SK-N-SH (cell line): ENCODE data around the gene RAVER1. TPM values are rescaled to one million over a fixed set of nuclear protein-coding genes. Genes with fewer than 3 reads are reported as not detected.

Source experiments
- CTCF ChIA-PET: fragments of 300-600, 350-600 bp; formaldehyde crosslinking; extraction: SDS; loops from one replicate; lab custom pipeline; 2021; lab: Yijun Ruan, JAX
- POLR2A ChIA-PET: fragments of 350-600 bp; sonication (Branson Sonifier 250); formaldehyde crosslinking; extraction: SDS; loops from one replicate; lab custom pipeline; 2020; ENCODE audit warnings: antibody characterized with exemption, inconsistent platforms; lab: Yijun Ruan, JAX
- DNase-seq: peaks from one replicate; pipeline ENCODE4 v3.0.0; 2012
- H2AFZ ChIP-seq: fragments of 200-600 bp; sonication (generic); 2 replicates; pipeline ENCODE4 v1.8.1; 2016; ENCODE audit warnings: antibody characterized with exemption, mild to moderate bottlenecking, low read depth
- H3F3A ChIP-seq: fragments of 200-600 bp; sonication (generic); replicated peaks from 2 replicates; pipeline ENCODE3; 2016; ENCODE audit warnings: antibody characterized with exemption, mild to moderate bottlenecking; ENCODE audit not compliant: insufficient read depth
- H3K27ac ChIP-seq, 2 experiments: fragments of 200-500 bp in 1 of 2; fragments of 200-600 bp in 1 of 2; sonication (Bioruptor generic) in 1 of 2; sonication (generic), shearing (Covaris generic) in 1 of 2; 2 replicates each; pipeline versions ENCODE4 v1.5.1 to v1.6.1; 2014 to 2016; ENCODE audit warnings: low read depth in 2 of 2, inconsistent platforms in 1 of 2, low read length in 1 of 2, mild to moderate bottlenecking in 1 of 2, mixed read lengths in 1 of 2
- H3K27me3 ChIP-seq: fragments of 200-600 bp; sonication (generic), shearing (Covaris generic); 2 replicates; pipeline ENCODE4 v1.6.1; 2016; ENCODE audit warnings: mixed run types; ENCODE audit not compliant: insufficient read depth
- H3K36me3 ChIP-seq, 2 experiments: fragments of 200-500 bp in 1 of 2; fragments of 200-600 bp in 1 of 2; sonication (Bioruptor generic) in 1 of 2; sonication (generic) in 1 of 2; replicated peaks in 1 of 2; 2 replicates each; pipeline versions ENCODE3 to v1.5.1; 2014 to 2016; ENCODE audit warnings: low read length in 1 of 2, mild to moderate bottlenecking in 1 of 2; ENCODE audit not compliant: insufficient read depth in 2 of 2, control insufficient read depth in 1 of 2
- H3K4me1 ChIP-seq, 2 experiments: fragments of 200-500 bp in 1 of 2; fragments of 200-600 bp in 1 of 2; sonication (Bioruptor generic) in 1 of 2; sonication (generic), shearing (Covaris generic) in 1 of 2; 2 replicates each; pipeline versions ENCODE4 v1.5.1 to v1.6.1; 2014 to 2016; ENCODE audit warnings: low read depth in 1 of 2, low read length in 1 of 2, mixed run types in 1 of 2; ENCODE audit not compliant: insufficient read depth in 2 of 2, control insufficient read depth in 1 of 2
- H3K4me2 ChIP-seq: fragments of 200-600 bp; sonication (generic), shearing (Covaris generic); 2 replicates; pipeline ENCODE4 v1.6.1; 2017; ENCODE audit warnings: mixed run types
- H3K4me3 ChIP-seq, 2 experiments: fragments of 200-500 bp in 1 of 2; fragments of 200-600 bp in 1 of 2; sonication (Bioruptor generic) in 1 of 2; sonication (generic), shearing (Covaris generic) in 1 of 2; 2 replicates each; pipeline versions ENCODE4 v1.5.1 to v1.8.1; 2014 to 2016; ENCODE audit warnings: low read depth in 2 of 2, inconsistent platforms in 1 of 2, low read length in 1 of 2, mild to moderate bottlenecking in 1 of 2, mixed read lengths in 1 of 2, moderate library complexity in 1 of 2
- H3K79me2 ChIP-seq: fragments of 200-600 bp; sonication (generic); 2 replicates; pipeline ENCODE4 v1.8.1; 2017; ENCODE audit warnings: mild to moderate bottlenecking; ENCODE audit not compliant: insufficient read depth
- H3K9ac ChIP-seq: fragments of 200-600 bp; sonication (generic); 2 replicates; pipeline ENCODE4 v1.6.1; 2017; ENCODE audit warnings: mixed run types
- H3K9me2 ChIP-seq: fragments of 200-600 bp; sonication (generic); 2 replicates; pipeline ENCODE4 v1.6.1; 2017; ENCODE audit warnings: mixed run types
- H3K9me3 ChIP-seq: fragments of 200-600 bp; sonication (generic); 2 replicates; pipeline ENCODE4 v1.6.1; 2017; ENCODE audit warnings: mixed run types, mild to moderate bottlenecking, moderate library complexity
- H4K20me1 ChIP-seq: fragments of 200-600 bp; sonication (generic); 2 replicates; pipeline ENCODE4 v1.6.1; 2017; ENCODE audit warnings: mild to moderate bottlenecking, mixed run types; ENCODE audit not compliant: insufficient read depth
- EP300 ChIP-seq, 2 experiments: IDR thresholded peaks; 2 replicates each; pipeline versions ENCODE4 v1.4.0 to v1.6.1; 2012; ENCODE audit warnings: borderline replicate concordance in 1 of 2, low read depth in 1 of 2, low read length in 1 of 2
- NFIC ChIP-seq: IDR thresholded peaks from 2 replicates; pipeline ENCODE4 v1.4.0; 2012; ENCODE audit warnings: borderline replicate concordance
- RAD21 ChIP-seq: IDR thresholded peaks from 2 replicates; pipeline ENCODE4 v1.6.1; 2012; ENCODE audit warnings: mild to moderate bottlenecking, low read length
- SMC3 ChIP-seq: IDR thresholded peaks from 2 replicates; pipeline ENCODE4 v1.6.1; 2012; ENCODE audit warnings: low read depth, low read length, improper control_type of control experiment
- TCF12 ChIP-seq: IDR thresholded peaks from 2 replicates; pipeline ENCODE4 v1.4.0; 2012
- WGBS: methylation state at CpG from one replicate; pipeline ENCODE4 v1.1.6; 2017; ENCODE audit warnings: low lambda C conversion rate; 5-methylcytosine and 5-hydroxymethylcytosine counted together
- polyA plus RNA-seq, 3 experiments: library from polyadenylated mRNA; depleted of rRNA; stranded (reverse); fragments of >200 nt; gene quantifications; 2 replicates each; pipeline ENCODE4 v1.2.3, GENCODE V29; 2012
- TF ChIP-seq, protein P1 (sequence below): fragments of 200-600 bp; sonication (generic); IDR thresholded peaks from 2 replicates; pipeline ENCODE4 v1.6.1; 2017; ENCODE audit warnings: antibody characterized with exemption, mild to moderate bottlenecking, moderate library complexity
- TF ChIP-seq, protein P2 (sequence below): IDR thresholded peaks from 2 replicates; pipeline ENCODE4 v1.4.0; 2012; ENCODE audit warnings: low read depth

RAVER1 gene
- polyA plus RNA-seq, 1 of the 3 experiments (the other 2 are of a cell fraction) = 8.2 TPM

DNA sequence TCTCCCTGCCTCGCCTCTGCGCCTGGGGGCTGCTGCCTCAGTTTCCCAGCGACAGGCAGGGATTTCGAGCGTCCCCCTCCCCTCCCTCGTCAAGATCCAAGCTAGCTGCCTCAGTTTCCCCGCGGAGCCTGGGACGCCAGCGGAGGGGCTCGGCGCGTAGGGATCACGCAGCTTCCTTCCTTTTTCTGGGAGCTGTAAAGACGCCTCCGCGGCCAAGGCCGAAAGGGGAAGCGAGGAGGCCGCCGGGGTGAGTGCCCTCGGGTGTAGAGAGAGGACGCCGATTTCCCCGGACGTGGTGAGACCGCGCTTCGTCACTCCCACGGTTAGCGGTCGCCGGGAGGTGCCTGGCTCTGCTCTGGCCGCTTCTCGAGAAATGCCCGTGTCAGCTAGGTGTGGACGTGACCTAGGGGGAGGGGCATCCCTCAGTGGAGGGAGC lies 63.1 kb downstream of the RAVER1 start (continued):
- TF ChIP-seq, protein P1, sequence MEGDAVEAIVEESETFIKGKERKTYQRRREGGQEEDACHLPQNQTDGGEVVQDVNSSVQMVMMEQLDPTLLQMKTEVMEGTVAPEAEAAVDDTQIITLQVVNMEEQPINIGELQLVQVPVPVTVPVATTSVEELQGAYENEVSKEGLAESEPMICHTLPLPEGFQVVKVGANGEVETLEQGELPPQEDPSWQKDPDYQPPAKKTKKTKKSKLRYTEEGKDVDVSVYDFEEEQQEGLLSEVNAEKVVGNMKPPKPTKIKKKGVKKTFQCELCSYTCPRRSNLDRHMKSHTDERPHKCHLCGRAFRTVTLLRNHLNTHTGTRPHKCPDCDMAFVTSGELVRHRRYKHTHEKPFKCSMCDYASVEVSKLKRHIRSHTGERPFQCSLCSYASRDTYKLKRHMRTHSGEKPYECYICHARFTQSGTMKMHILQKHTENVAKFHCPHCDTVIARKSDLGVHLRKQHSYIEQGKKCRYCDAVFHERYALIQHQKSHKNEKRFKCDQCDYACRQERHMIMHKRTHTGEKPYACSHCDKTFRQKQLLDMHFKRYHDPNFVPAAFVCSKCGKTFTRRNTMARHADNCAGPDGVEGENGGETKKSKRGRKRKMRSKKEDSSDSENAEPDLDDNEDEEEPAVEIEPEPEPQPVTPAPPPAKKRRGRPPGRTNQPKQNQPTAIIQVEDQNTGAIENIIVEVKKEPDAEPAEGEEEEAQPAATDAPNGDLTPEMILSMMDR = no peak
- TF ChIP-seq, protein P2, sequence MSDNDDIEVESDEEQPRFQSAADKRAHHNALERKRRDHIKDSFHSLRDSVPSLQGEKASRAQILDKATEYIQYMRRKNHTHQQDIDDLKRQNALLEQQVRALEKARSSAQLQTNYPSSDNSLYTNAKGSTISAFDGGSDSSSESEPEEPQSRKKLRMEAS = no peak

DNA sequence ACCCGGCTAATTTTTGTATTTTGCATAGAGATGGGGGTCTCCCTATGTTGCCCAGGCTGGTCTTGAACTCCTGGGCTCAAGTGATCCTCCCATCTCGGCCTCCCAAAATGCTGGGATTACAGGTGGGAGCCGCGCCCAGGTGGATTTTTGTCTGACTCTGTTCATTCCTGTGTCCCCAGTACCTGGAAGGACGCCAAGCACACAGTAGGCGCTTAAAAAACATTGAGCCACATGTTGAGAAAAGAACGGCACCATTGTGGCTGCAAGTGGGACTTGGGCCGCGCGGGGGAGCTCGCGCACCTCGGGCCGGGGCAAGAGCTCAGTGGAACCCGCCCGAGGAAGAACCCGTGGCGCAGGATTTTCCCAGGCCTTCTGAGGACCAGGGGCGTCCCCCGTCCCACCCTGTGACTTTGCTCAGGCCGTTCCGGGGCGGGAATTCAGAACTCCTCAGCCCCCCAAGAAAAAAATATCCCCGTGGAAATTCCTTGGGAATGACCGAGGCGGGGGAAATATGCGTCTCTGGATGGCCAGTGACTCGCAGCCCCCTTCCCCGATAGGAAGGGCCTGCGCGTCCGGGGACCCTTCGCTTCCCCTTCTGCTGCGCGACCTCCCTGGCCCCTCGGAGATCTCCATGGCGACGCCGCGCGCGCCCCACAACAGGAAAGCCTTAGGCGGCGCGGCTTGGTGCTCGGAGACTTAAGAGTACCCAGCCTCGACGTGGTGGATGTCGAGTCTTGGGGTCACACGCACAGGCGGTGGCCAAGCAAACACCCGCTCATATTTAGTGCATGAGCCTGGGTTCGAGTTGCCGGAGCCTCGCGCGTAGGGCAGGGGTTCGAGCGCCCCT lies 63.8 kb downstream of the RAVER1 start:
- peak overlapping the region; percentile 59 for H3K4me2 ChIP-seq
- no peak overlapping the region for H3K9ac ChIP-seq
- peak; percentile 91 for DNase-seq
- CTCF ChIA-PET = interaction anchor here (0.6 to 17.2 kb wide), 26 partner anchors 11 to 183 kb away, joined by 3 to 596 read pairs (median 4); partner anchors contain the start of genes CDC37, FDX2, ICAM4 and ICAM5
- no peaks in the 10 kb centered on the region for H3K79me2 ChIP-seq
- H2AFZ ChIP-seq = peak overlapping the region; percentile 72; the same call in 1 of the 2 replicates
- H3K36me3 ChIP-seq = no peaks in the 10 kb centered on the region
- no peaks in the 10 kb centered on the region for H3K27me3 ChIP-seq
- H4K20me1 ChIP-seq = no peaks in the 10 kb centered on the region
- POLR2A ChIA-PET = interaction anchor here (1.3 to 1.4 kb wide), 2 partner anchors 11 to 119 kb away, joined by 4 to 10 read pairs; no protein-coding TSS in a partner anchor
- peak overlapping the region; percentile 23 to 24; a peak in 3 of 4 replicates for H3K4me3 ChIP-seq
- H3K9me2 ChIP-seq = no peaks in the 10 kb centered on the region
- H3K27ac ChIP-seq = no peak overlapping the region
- H3K9me3 ChIP-seq = no peaks in the 10 kb centered on the region
- WGBS = 12% methylated on average over 27 of the region's 59 CpGs
- peak; percentile 90 for TF ChIP-seq SMC3
- TF ChIP-seq TCF12 = no peak; the same call in 1 of the 2 replicates
- no peak for TF ChIP-seq EP300 (IDR thresholded peaks at IDR 0.05; ENCODE audit: borderline replicate concordance in 1 of 2, low read depth in 1 of 2, low read length in 1 of 2)
- peak; percentile 93 for TF ChIP-seq RAD21
- TF ChIP-seq, protein P1 = peak; percentile 93
- TF ChIP-seq, all 33 proteins: peak for 3
- Histone ChIP-seq H3F3A (peaks cover 2% of the 10 kb centered on the region), H3K4me1 (peaks cover 0 to 4% of the 10 kb centered on the region in 2 experiments; a peak in 2 of 4 replicates)

DNA sequence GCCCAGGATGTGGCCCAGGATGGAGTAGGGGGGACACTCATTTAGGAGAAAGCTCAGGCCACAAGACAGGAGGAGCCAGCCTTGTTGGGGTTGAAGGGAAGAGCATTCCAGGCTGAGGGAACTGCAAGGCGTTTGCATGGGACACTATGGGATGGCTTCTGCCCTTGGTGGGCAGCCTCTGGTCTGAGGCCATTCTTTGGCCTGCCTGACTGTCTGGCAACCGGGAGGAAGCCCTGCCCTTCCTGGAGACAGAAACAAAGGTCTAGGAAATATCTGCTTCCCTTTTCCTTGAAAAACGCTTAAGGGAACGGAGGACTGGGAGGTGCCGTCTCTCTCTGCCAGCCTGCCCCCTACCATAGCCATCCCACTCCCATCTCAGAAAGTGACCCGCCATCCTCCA lies 65.3 kb downstream of the RAVER1 start:
- ChIA-PET CTCF (interaction anchor here (0.8 to 17.2 kb wide), 8 partner anchors 9 to 155 kb away, joined by 3 to 596 read pairs (median 35); partner anchors contain the start of genes CDC37, ICAM4, ICAM5 and TYK2), POLR2A (no interaction called here)
- Histone ChIP-seq H3K9ac (no peak overlapping the region), H3K4me2 (no peak overlapping the region), H3K9me2 (no peaks in the 10 kb centered on the region), H3K4me1 (peaks cover 0 to 4% of the 10 kb centered on the region in 2 experiments; a peak in 2 of 4 replicates), H3K9me3 (no peaks in the 10 kb centered on the region), H3F3A (peaks cover 2% of the 10 kb centered on the region), H3K79me2 (no peaks in the 10 kb centered on the region), H3K27me3 (no peaks in the 10 kb centered on the region), H4K20me1 (no peaks in the 10 kb centered on the region), H3K27ac (no peak overlapping the region), H2AFZ (no peak overlapping the region), H3K36me3 (no peaks in the 10 kb centered on the region), H3K4me3 (no peak overlapping the region)
- 83% methylated on average over 3 of the region's 6 CpGs for WGBS
- TF ChIP-seq NFIC = no peak
- DNase-seq = no peak
